Natural killer cell treated with Interleukin-12 subunit alpha and Interleukin-12 subunit beta and Interleukin-15 and Interleukin-18, amount 100 ng/mL, for 72 hours (primary cell): ENCODE results near the gene TNS4. TPM values are rescaled to one million over a fixed set of nuclear protein-coding genes. Genes with fewer than 3 reads are reported as not detected.
A peak's percentile ranks its signal among the peaks of the same experiment; 100 is the strongest.

Experiments used
- ATAC-seq, 2 donors: fragments of 150-1000 bp; cut with Tn5 transposase in 1 of 2; sonication (Bioruptor Pico), chemical (Tn5 transposase) in 1 of 2; 2 replicates each; pipeline ENCODE4 v1.10.0; 2021
- DNase-seq: peaks from one replicate; pipeline ENCODE4 v3.0.0; 2022; ENCODE audit warnings: low spot score
- H3K27ac Mint-ChIP-seq, 2 donors: 1 replicate in 1 of 2; 2 replicates in 1 of 2; pipeline ENCODE4 v1.8.0; 2022; ENCODE audit warnings: mixed read lengths in 2 of 2, mild to moderate bottlenecking in 1 of 2, moderate library complexity in 1 of 2
- H3K27me3 Mint-ChIP-seq, 2 donors: 1 replicate in 1 of 2; 2 replicates in 1 of 2; pipeline ENCODE4 v1.8.0; 2022; ENCODE audit warnings: mixed read lengths in 2 of 2
- H3K36me3 Mint-ChIP-seq: one replicate; pipeline ENCODE4 v1.8.0; 2022; ENCODE audit warnings: mixed read lengths
- H3K4me1 Mint-ChIP-seq, 2 donors: 1 replicate in 1 of 2; 2 replicates in 1 of 2; pipeline ENCODE4 v1.8.0; 2022; ENCODE audit warnings: low read depth in 2 of 2, mixed read lengths in 2 of 2, mild to moderate bottlenecking in 1 of 2
- H3K4me3 Mint-ChIP-seq: one replicate; pipeline ENCODE4 v1.8.0; 2022; ENCODE audit warnings: mixed read lengths
- H3K9me3 Mint-ChIP-seq: 2 replicates; pipeline ENCODE4 v1.8.0; 2022; ENCODE audit warnings: mixed read lengths
- total RNA-seq, 2 donors: library from RNA; stranded (reverse); gene quantifications; one replicate each; pipeline ENCODE4 v1.2.3, GENCODE V29; 2022

Gene TNS4
- total RNA-seq, 2 donors from 2014 or later: 0.76 to 2.9 TPM

DNA sequence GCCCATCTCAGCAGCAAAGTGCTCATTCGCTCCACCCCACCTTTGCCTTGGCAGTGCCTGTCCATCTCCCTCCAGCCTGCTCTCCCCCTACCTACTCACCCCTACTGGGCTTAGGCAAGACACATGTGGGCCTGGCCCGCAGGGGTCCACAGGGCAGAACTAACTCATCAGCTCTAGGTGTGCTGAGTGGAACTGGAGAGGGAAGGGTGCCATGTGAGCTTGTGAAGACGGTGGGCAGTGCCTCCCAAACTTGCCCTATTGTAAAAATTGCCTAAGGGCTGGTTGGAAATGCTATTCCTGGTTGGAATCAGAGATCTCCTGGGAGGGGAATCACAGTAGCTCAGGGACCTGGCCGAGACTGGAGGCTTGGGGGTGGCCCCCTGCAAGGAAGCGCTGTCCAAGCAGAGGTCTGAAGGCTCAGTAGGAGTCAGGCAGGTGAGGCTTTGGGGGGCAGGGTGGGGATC lies 29.1 kb upstream of the TNS4 start:
- Mint-ChIP-seq H3K4me1 (peaks cover 50 to 51% of the 10 kb centered on the region in 2 donors), H3K27me3 (peaks cover 0 to 5% of the 10 kb centered on the region in 2 donors), H3K4me3 (peak overlapping the region; percentile 56), H3K9me3 (no peaks in the 10 kb centered on the region), H3K27ac (peak overlapping the region; percentile 77), H3K36me3 (peaks cover 4% of the 10 kb centered on the region)
- DNase-seq (no peak), ATAC-seq (peak in 1 of 2 donors; percentile 2)

DNA sequence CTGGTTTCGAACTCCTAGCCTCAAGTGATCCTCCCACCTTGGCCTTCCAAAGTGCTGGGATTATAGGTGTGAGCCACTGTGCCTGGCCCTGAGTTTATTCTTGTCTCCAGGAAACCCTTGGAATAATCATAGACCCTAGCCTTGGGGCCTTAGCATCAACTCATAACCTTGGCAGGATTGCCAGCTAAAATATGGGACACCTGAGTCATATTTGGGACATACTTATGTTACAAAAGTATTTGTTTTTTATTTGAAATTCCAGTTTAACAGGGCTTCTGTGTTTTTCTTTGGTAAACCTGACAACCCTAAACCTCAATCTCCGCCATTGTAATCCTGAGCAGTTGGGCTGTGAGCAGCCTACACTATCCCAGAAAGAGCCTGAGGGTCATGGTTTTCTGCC lies 28.6 kb upstream of the TNS4 start:
- peak overlapping the region; percentile 56 for H3K4me3 Mint-ChIP-seq
- peaks cover 0 to 5% of the 10 kb centered on the region in 2 donors for H3K27me3 Mint-ChIP-seq
- DNase-seq: no peak
- no peaks in the 10 kb centered on the region for H3K9me3 Mint-ChIP-seq
- peak overlapping the region in 1 of 2 donors; percentile 77 for H3K27ac Mint-ChIP-seq
- H3K36me3 Mint-ChIP-seq: peaks cover 10% of the 10 kb centered on the region
- H3K4me1 Mint-ChIP-seq: peaks cover 50 to 51% of the 10 kb centered on the region in 2 donors
- ATAC-seq: no peak

DNA sequence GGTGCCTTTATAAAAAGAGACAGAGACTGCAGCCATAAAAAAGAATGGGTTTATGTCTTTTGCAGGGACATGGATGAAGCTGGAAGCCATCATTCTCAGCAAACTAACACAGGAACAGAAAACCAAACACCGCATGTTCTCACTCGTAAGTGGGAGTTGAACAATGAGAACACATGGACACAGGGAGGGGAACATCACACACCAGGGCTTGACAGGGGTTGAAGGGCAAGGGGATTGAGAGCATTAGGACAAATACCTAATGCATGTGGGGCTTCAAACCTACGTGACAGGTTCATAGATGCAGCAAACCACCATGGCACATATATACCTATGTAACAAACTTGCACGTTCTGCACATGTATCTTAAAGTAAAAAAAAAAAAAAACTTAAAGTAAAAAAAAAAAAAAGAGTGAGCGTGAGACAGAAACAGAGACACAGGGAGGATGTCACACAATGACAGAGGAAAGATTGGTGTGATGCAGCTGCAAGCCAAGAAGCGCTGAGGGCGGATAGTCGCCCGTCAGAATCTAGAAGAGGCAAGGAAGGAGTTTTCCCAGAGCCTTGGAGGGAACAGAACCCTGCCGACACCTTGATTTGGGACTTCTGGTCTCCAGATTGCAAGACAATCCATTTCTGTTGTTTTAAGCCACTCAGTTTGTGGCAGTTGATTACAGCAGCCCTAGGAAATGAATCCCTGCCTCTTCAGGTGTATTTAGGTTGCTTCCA lies 27.4 kb upstream of the TNS4 start:
- no peak overlapping the region for H3K27ac Mint-ChIP-seq
- peak overlapping the region; percentile 16 for H3K4me3 Mint-ChIP-seq
- peaks cover 46 to 48% of the 10 kb centered on the region in 2 donors for H3K4me1 Mint-ChIP-seq
- no peak for ATAC-seq
- H3K27me3 Mint-ChIP-seq: peaks cover 0 to 1% of the 10 kb centered on the region in 2 donors
- DNase-seq: no peak
- peaks cover 21% of the 10 kb centered on the region for H3K36me3 Mint-ChIP-seq
- H3K9me3 Mint-ChIP-seq: no peaks in the 10 kb centered on the region

DNA sequence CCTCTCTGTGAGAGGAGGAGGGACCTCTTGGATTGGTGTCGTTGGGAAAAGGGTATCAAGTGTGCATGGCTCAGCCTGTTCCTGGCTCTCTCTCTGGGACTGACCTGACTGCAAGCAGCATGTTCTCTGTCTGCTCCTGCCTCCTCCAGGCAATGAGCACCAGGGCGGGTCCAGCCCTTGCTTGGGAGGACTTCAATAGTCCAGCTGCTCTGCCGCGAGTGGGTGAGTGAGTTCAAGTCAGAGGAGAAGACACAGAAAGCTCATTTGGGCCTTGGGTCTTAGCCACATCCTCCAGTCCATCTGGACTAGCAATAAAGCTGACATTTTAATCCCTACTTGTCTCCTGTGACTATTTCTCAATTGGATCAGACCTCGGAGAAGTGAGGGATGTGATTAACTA lies 25.2 kb upstream of the TNS4 start:
- no peaks in the 10 kb centered on the region for H3K27me3 Mint-ChIP-seq
- DNase-seq (no peak), ATAC-seq (no peak)
- peaks cover 27% of the 10 kb centered on the region for H3K36me3 Mint-ChIP-seq
- no peak overlapping the region for H3K27ac Mint-ChIP-seq
- H3K4me3 Mint-ChIP-seq: no peak overlapping the region
- peaks cover 31 to 37% of the 10 kb centered on the region in 2 donors for H3K4me1 Mint-ChIP-seq
- no peaks in the 10 kb centered on the region for H3K9me3 Mint-ChIP-seq

DNA sequence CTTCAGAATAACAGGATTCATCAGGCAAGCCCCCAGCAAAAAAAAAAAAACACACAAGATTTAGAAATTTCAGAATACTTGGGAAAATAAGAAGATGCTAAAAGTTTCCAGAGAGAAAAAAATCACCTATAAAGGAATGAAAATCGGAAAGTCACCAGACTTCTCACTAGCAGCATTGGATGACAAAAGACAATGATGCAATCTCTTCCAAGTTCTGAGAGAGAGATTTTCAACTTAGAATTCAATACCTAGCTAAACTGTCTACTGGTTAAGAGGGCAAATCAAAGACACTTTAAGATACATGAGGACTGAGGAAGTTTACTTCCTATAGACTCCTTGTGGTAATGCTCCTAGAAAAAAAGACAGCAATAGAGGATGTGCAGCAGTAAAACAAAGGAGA lies 23.9 kb upstream of the TNS4 start:
- H3K4me1 Mint-ChIP-seq: peaks cover 20 to 26% of the 10 kb centered on the region in 2 donors
- ATAC-seq: no peak
- H3K27me3 Mint-ChIP-seq: no peaks in the 10 kb centered on the region
- no peak overlapping the region for H3K27ac Mint-ChIP-seq
- peaks cover 27% of the 10 kb centered on the region for H3K36me3 Mint-ChIP-seq
- no peaks in the 10 kb centered on the region for H3K9me3 Mint-ChIP-seq
- no peak for DNase-seq
- no peak overlapping the region for H3K4me3 Mint-ChIP-seq

DNA sequence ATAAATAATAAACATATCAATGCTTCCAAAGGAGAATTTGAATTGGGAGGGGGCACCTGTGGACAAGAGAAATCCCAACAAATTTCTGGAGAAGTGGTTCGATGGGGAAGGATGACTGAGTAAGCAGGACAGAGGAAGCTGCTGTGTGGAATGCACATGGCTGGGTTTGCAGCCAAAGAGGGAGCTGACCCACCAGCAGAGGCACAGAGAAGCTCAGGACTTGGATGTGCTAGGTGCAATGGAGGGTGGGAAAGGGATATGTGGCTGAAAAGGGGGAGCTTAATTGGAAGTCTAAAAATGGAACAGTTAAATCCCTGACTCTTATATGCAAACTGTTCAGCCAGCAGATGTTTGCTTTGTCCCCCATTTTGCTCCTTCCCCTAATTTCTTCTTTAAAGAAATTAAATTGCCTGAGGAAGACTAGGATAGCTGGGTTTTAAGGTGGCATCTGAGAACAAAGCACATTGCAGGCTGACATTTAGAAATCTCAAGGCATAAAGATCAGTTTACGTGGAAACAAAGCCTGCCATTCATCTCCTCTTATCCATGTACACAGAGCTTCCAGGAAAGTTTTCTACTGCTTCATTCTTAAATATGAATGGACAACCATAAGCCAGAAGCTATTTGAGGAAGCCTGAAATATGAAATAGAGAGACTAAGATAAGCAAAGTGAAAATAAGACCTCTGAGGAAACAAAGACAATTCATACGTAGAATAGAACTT lies 23.0 kb upstream of the TNS4 start:
- peaks cover 27% of the 10 kb centered on the region for H3K36me3 Mint-ChIP-seq
- no peak overlapping the region for H3K4me3 Mint-ChIP-seq
- DNase-seq (no peak), ATAC-seq (no peak)
- H3K9me3 Mint-ChIP-seq: no peaks in the 10 kb centered on the region
- peaks cover 18 to 28% of the 10 kb centered on the region in 2 donors for H3K4me1 Mint-ChIP-seq
- no peaks in the 10 kb centered on the region for H3K27me3 Mint-ChIP-seq
- no peak overlapping the region for H3K27ac Mint-ChIP-seq

DNA sequence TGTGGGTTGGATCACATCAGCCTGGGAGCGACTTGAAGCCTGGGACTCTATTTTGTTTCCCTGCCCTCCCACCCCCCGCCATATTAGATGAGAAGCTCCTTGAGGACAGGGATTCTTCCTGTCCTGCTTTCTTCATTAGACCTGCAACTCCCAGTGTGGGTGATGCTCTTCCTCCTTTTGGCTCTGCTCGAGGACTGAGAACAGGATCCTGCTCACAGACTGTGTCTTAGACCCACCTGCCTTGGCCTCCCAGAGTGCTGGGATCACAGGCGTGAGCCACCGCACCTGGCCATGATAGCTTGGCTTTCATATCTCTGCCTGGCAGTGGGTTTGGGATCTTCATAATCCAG lies 21.5 kb upstream of the TNS4 start:
- H3K27ac Mint-ChIP-seq: no peak overlapping the region
- H3K9me3 Mint-ChIP-seq: no peaks in the 10 kb centered on the region
- H3K4me3 Mint-ChIP-seq: no peak overlapping the region
- DNase-seq: no peak
- peaks cover 27% of the 10 kb centered on the region for H3K36me3 Mint-ChIP-seq
- ATAC-seq: no peak
- peaks cover 18 to 29% of the 10 kb centered on the region in 2 donors for H3K4me1 Mint-ChIP-seq
- H3K27me3 Mint-ChIP-seq: peaks cover 0 to 2% of the 10 kb centered on the region in 2 donors

DNA sequence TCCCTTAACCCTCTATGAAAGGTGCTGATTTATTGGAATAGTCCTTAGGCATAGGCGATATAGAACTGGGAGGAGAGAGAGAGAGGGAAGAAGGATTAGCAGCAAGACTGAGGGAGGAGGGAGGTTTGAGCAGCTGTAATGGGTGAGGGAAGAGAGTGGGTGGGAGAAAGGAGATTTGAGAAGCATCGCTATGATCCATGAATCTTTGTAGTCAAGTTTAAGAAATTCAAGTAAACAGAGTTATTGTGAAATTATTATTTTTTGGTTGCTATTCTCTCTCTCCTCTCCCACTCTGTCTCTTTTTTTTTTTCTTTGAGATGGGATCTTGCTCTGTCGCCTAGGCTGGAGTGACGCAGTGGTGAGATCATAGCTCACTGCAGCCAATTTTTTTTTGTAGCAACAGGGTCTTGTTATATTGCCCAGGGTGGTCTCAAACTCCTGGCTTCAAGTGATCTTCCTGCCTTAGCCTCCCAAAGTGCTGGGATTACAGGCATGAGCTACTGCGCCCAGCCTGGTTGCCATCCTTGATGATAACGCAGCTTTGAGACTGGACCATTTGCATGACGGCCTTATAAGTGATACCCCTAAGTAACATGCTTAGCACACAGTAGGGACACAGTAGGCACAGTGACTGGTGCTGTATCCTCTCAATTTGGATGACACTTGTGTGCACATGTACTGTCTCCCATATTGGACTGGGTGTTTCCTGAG lies 21.0 kb upstream of the TNS4 start:
- Mint-ChIP-seq H3K9me3 (no peaks in the 10 kb centered on the region), H3K4me1 (peaks cover 21 to 31% of the 10 kb centered on the region in 2 donors), H3K4me3 (no peak overlapping the region), H3K27me3 (peaks cover 0 to 2% of the 10 kb centered on the region in 2 donors), H3K36me3 (peaks cover 27% of the 10 kb centered on the region), H3K27ac (no peak overlapping the region)
- ATAC-seq: no peak
- no peak for DNase-seq

DNA sequence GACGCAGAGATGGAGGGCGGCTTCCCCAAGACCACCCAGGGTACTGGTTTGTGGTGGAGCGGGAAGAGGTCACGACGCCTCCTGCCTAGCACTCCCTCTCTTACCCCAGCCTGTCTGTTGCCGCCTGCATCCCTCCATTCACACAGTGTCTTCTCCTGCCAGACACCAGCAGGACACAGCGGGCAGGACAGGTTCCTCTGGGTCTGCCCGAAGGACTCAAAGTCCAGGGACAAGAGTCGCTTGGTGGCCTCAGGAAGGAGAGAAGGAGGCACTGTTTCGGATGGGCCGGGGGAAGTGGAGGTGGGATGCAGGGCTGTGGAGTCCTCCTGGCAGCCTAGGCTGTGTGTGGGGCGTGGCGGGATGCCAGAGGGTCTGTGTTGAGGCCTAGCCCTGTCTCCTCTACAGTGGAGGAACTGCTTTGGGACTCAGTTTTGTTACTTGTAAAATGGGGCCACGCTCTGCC lies 19.6 kb upstream of the TNS4 start:
- peaks cover 0 to 4% of the 10 kb centered on the region in 2 donors for H3K27me3 Mint-ChIP-seq
- H3K27ac Mint-ChIP-seq: no peak overlapping the region
- ATAC-seq: no peak
- H3K36me3 Mint-ChIP-seq: peaks cover 27% of the 10 kb centered on the region
- no peaks in the 10 kb centered on the region for H3K9me3 Mint-ChIP-seq
- H3K4me3 Mint-ChIP-seq: no peak overlapping the region
- peaks cover 34 to 43% of the 10 kb centered on the region in 2 donors for H3K4me1 Mint-ChIP-seq
- no peak for DNase-seq

DNA sequence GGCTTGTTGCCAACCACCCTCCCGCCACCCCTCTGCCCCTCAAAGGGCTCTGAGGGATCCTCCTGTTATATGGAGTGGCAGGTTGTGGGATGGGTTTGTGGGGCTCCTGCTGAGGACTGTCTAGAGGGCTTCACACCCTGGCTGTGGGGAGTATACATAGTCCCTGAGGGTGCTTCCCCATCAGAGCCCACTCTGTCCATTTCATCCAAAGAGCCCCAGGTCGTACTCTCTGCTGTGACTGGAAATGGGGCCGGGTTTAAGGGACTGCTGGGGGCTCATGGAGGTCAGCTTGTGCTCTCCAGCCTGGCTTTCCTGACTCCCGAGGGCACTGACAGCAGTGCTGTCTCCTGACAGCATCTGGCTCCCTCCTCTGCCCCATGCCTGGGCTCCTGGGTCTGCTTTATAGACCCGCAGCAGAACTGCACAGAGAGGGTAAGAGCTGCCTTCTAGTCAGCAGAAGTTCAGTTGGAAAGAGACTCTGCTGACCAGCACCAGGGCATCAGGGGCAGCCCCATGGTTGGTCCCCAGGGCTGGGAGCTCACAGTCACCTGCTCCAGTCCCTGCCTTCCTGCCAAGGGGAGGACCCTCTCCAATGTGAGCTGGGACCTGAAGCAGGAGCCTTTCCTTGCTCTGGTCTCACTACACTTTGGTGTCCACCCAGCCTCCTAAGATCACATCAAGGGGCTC lies 17.8 kb upstream of the TNS4 start:
- Mint-ChIP-seq H3K27me3 (peaks cover 0 to 6% of the 10 kb centered on the region in 2 donors), H3K4me1 (peaks cover 52 to 57% of the 10 kb centered on the region in 2 donors), H3K4me3 (no peak overlapping the region), H3K9me3 (no peaks in the 10 kb centered on the region), H3K27ac (peak overlapping the region in 1 of 2 donors; percentile 18), H3K36me3 (peaks cover 10% of the 10 kb centered on the region)
- ATAC-seq: no peak
- DNase-seq: no peak

DNA sequence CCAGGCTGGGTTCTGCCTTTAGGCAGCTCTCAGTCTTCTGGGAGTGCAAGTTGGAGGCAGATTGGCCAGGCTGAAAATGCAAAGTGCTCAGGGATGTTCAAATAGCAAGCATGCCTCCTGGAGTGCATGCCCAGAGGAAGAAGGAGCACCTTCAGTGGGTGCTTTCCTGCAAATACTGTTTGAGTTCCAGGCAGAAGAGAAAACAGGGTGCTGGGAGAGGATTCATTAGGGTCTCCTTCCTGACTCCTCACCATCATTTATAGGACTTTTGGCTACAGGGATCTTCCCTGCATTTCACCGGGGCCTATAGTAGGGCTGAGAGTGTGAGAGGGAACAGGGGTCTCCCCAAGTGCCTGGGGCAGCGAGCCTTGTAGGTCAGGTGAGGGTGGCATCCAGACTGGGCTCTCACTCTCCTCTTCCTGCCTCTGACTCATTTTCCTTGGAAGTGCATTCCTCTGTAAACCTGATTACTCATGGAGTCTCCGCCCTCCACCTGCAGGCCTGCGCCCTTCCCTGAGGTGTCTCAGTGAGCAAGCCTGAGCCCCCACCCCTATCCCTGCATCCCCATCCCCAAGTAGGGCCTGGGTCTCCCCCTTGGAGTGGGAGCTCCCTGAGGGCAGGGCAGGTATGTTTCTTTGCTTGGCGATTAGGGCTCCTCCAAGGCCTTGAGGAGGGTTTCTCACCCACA lies 17.1 kb upstream of the TNS4 start:
- Mint-ChIP-seq H3K27me3 (peaks cover 0 to 10% of the 10 kb centered on the region in 2 donors), H3K27ac (no peak overlapping the region), H3K36me3 (peaks cover 5% of the 10 kb centered on the region), H3K4me1 (peaks cover 59 to 63% of the 10 kb centered on the region in 2 donors), H3K9me3 (no peaks in the 10 kb centered on the region), H3K4me3 (peak overlapping the region; percentile 52)
- ATAC-seq: no peak
- DNase-seq: no peak

DNA sequence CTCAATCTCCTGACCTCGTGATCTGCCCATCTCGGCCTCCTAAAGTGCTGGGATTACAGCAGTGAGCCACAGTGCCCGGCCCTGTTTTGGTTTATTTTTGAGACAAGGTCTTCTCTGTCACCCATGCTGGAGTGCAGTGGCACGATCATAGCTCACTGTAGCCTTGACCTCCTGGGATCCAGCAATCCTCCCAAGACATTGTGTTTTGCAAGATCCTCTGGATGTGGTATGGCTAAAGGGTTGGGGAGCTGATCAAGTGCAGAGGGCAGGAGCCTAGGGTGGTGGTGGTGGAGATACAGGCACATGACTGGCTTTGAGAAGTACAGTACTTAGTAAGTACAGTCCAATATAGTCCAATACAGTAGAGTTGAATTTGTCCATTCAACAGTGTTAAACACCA lies 16.6 kb upstream of the TNS4 start:
- ATAC-seq: no peak

DNA sequence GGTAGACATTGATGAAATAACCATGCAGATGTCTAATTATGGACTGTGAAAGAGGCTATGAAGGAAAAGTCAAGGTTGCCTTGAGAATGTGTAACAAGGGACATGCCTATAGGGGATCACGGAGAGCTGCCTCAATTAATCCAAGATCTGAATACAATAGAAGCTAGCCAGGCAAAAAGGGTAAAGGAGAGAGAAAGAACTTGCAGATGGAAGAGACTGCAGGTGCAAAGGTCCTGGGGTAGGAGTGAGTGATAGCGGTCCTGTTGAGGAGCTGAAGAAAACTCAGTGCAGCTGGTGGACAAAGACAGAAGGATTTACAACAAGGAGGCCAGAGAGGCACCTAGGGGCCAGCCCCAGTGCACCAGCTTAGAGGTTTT lies 15.9 kb upstream of the TNS4 start:
- no peaks in the 10 kb centered on the region for H3K9me3 Mint-ChIP-seq
- peak overlapping the region; percentile 78 for H3K4me3 Mint-ChIP-seq
- H3K27me3 Mint-ChIP-seq: peaks cover 0 to 10% of the 10 kb centered on the region in 2 donors
- no peaks in the 10 kb centered on the region for H3K36me3 Mint-ChIP-seq
- H3K4me1 Mint-ChIP-seq: peaks cover 59% of the 10 kb centered on the region in 2 donors
- no peak for ATAC-seq
- no peak for DNase-seq
- H3K27ac Mint-ChIP-seq: peak overlapping the region; percentile 56 to 66

More for the DNA sequence above, 16.6 kb upstream of the TNS4 start:
- Mint-ChIP-seq H3K9me3 (no peaks in the 10 kb centered on the region), H3K27me3 (peaks cover 0 to 10% of the 10 kb centered on the region in 2 donors), H3K4me1 (peaks cover 59% of the 10 kb centered on the region in 2 donors), H3K36me3 (no peaks in the 10 kb centered on the region), H3K4me3 (peak overlapping the region; percentile 52), H3K27ac (no peak overlapping the region)
- no peak for DNase-seq
